Endothelial cell of umbilical vein (primary cell): ENCODE measurements around the gene BRCA1.
"Not testable (repeated sequence)": the region's sequence is repeated elsewhere in the genome, so short reads cannot be mapped to it uniquely, and the experiment has no call there.

Source experiments
- EZH2 ChIP-seq: IDR thresholded peaks from 2 replicates; pipeline ENCODE4 v1.6.1; 2012; ENCODE audit warnings: borderline replicate concordance, low read depth, mild to moderate bottlenecking, moderate library complexity, low read length, inconsistent platforms; ENCODE audit not compliant: severe bottlenecking
- GATA2 ChIP-seq: IDR thresholded peaks from 2 replicates; pipeline ENCODE4 v1.7.0; 2011; ENCODE audit warnings: low read depth, mild to moderate bottlenecking, moderate library complexity, mixed read lengths, low read length; ENCODE audit not compliant: insufficient read length, insufficient read depth
- JUN ChIP-seq: IDR thresholded peaks from 2 replicates; pipeline ENCODE4 v1.6.1; 2011; ENCODE audit warnings: borderline replicate concordance, low read depth; ENCODE audit not compliant: insufficient read length, insufficient read depth
- MYC ChIP-seq: IDR thresholded peaks from one replicate; pipeline ENCODE4 v1.6.1; 2011; ENCODE audit warnings: mild to moderate bottlenecking, low read depth, low read length
- POLR2AphosphoS5 ChIP-seq: IDR thresholded peaks from 2 replicates; pipeline ENCODE4 v1.6.1; 2012; ENCODE audit warnings: low read depth, mild to moderate bottlenecking, control low read depth, low read length, moderate library complexity; ENCODE audit not compliant: insufficient read depth

DNA sequence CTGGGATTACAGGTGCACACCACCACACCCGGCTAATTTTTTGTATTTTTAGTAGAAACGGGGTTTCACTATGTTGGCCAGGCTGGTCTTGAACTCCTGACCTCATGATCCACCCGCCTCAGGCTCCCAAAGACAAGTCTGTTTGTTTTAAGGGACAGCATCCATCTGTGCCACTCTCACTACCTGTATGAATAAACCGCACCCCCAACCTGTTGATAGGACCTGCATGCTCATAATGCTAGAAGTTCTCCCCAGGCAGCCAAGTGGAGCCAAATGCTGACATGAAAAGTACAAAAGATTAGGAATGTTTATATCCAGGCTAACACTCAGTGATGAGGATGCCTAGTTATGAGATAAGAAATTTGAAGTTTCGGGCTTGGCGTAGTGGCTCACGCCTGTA lies 72.2 kb downstream of the BRCA1 start:
- not testable (repeated sequence) for TF ChIP-seq JUN, POLR2AphosphoS5, EZH2, GATA2, MYC
